Fibroblast of peridontal ligament (primary cell): ENCODE data around the gene C19orf67.
"Not testable (repeated sequence)": the region's sequence is repeated elsewhere in the genome, so short reads cannot be mapped to it uniquely, and the experiment has no call there.

Experiments used
- DNase-seq: peaks from one replicate; pipeline ENCODE4 v3.0.0-alpha.2; 2010; ENCODE audit errors: extremely low read depth

Gene C19orf67

DNA sequence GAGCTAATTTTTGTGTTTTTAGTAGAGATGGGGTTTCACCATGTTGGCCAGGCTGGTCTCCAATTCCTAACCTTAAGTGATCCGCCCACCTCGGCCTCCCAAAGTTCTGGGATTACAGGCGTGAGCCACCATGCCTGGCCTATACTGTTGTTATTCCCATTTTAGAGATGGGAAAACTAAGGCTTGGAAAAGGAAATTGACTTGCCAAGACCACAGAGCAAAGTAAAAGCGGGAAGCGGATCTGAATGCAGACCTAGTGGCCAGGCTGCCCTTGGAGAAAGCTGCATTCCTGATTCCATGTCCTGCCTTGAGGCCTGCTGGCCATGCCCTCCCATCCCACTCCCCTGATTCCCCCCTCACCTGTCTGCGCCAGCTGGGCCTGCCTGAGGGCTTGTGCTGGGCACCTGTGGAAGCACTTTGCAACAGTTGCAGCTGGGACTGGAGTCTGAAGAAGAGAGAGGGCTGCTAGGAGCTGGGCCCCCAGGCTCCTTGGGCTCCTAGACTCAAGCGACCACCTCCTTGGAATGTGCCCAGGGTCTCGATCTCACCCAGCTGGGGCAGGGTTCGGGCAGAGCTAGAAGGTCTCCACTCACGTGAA, 29.4 kb downstream of the C19orf67 start:
- DNase-seq, result no peak

DNA sequence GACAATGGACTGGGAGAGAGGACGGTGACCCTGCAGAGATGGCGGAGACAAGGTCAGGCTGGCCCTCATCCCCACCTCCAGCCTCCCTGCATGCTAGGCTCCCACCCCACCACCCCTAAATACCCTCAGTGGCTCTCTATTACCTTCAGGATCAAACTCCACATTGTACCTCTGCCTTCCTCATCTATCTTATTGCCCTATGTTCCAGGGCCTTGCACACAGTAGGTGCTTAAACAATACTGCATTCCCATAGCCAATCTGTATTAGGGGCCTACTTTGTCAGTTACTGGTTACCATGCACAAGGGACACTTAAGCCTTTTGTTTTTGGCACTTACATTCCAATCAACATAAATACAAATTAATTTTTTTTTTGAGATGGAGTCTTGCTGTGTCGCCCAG, 30.2 kb downstream of the C19orf67 start:
- DNase-seq, result no peak

DNA sequence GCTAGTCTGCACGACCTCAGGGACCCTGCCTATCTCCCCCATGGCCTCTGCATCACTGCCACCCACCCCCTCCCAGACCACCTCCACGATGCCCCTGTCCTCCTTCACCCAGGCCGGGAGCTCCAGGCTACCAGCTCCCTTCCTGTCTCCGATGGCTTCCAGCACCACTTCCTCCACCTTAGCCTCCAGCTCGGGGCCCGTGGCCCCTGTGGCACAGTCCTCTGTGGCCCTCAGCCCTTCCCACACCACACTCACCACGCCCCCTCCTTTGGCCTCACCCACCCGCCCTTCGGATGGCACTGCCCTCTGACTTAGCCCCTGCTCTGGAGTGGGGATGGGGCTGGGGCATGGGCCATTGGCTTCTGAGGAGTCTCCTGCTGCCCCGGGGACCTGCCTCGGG, 30.9 kb downstream of the C19orf67 start:
- DNase-seq, result no peak

DNA sequence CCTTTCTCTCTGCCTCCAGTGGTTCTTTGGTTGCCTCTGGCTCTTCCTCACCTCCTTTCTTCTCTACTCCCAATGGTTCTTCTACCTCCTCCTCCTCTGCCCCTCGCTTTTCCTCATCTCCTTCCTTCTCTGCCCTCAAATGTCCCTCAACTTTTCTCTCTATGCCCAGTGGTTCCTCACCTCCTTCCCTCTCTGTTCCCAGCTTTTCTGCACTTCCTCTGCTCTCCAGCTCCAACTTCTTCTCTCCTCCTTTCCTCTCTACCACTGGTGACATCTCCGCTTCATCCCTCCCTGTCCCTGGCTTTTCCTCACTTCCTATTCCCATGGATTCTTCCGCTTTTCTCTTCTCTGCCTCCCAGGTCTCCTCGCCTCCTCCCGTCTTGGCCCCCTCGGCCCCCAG, 31.5 kb downstream of the C19orf67 start:
- no peak for DNase-seq

DNA sequence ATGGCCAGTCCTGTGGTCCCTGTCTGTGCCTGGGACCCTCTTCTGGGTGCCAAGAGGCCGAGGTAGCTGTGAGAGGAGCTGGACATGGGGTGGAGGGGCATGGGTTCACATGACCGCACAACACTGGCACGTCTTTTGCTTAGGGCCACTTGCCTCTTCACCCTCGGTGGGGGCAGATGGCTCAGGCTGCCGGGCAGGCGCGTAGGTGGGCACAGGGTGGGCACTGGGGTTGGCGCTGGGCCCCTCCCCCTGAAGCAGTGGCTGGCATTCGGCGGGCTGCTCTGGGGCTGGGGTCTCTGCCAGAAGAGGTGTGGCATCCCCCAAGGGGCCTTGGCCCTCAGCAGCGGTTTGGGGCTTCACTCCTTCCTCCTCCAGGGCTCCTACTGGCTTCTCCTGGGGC, 32.1 kb downstream of the C19orf67 start:
- no peak for DNase-seq

DNA sequence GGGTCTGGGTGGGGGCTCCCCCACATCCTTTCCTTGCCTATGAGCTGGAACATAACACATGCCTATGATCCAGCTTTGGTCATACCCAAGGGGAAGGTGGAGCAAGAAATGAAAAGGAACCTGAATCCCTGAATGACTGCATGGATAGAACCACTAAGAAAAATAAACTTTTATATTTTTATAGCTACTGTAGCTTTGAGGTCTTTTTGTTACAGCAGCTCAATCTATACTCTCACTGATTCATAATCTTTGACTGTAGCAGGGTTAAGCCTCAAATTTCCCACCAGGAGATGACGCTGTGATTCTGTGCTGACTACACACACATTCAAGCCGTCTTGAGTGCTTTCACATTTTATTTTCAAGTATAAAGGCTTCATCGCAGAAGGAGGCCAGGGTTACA, 32.6 kb downstream of the C19orf67 start:
- DNase-seq, result no peak

DNA sequence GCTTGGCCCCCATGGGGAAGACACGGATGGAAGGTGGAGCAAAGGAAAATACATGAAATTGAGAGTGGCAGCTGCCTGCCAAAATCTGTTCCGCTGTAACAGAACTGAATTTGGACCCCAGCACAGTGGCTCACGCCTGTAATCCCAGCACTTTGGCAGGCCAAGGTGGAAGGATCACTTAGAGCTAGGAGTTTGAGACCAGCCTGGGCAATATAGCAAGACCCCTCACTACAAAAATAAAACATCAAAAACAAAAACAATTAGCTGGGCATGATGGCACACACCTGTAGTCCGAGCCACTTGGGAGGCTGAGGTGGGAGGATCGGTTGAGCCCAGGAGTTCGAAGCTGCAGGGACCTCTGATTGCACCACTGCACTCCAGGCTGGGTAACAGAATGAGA, 33.1 kb downstream of the C19orf67 start:
- DNase-seq, result no peak

DNA sequence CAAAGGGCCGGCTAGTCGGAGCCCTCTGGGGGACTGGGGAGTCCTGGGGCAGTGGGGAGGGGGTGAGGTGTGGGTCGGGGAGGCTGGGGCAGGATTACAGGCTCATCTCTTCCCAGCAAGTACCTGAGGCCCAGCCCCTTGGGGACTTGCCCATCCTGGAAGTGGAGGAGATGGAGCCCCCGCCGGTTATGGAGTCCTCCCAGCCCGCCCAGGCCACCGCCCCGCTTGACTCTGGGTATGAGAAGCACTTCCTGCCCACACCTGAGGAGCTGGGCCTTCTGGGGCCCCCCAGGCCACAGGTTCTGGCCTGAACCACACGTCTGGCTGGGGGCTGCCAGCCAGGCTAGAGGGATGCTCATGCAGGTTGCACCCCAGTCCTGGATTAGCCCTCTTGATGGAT, 33.6 kb downstream of the C19orf67 start:
- DNase-seq, result no peak

DNA sequence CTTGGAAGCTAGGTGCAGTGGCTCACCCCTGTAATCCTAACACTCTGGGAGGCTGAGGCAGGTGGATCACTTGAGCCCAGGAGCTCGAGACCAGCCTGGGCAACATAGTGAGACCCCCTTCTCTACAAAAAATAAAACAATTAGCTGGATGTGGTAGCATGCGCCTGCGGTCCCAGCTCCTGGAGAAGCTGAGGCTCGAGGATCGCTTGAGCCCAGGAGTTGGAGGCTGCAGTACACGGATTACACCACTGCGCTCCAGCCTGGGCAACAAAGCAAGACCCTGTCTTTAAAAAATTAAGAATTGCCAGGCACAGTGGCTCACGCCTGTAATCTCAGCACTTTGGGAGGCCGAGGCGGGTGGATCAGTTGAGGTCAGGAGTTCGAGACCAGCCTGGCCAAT, 34.6 kb downstream of the C19orf67 start:
- not testable (repeated sequence) for DNase-seq

DNA sequence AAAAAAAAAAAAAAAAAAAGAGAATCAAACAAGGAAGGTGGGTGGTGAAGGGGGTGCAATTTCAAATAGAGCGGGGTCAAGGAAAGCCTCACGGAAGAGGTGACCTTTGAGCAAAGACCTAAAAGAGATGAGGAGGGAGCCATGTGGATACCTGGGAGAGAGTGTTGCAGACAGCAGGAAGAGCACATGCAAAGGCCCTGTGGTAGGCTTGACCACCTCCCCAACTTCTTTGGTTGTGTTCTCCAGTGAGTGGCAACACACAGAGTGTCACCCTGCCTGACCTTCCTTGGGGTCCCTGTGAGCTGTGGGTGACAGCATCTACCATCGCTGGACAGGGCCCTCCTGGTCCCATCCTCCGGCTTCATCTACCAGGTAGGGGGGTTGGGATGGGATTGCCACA, 35.1 kb downstream of the C19orf67 start:
- no peak for DNase-seq

DNA sequence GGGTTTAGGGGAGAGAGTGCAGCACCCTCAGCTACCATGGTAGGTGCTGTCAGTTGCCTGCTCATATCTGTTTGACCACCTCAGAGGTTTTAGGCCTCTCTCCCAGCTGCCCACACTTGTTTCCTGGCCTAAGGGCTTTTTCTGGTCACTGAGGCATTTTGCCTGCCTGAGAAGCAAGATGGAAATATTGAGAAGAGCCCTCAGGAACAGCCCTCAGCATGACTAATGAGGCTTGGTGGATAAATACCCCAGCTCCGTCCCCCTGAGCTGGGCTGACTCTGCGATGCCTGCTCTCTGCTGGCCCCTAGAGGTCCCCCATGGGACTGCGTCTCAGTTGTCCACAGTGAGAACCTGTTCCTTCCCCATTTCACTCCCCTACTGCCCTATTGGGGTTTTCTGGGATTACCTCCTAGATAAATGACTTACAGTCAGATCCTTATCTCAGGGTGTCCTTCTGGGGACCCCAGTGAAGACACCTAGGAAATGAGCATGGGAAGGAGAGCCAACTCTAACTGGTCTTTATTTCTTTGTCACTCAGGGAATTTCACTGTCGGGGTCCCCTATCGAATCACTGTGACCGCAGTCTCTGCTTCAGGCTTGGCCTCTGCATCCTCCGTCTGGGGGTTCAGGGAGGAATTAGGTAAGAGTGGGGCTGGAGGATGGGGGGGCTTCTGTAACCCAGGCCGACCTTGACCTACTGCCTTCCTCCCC, 37.0 kb downstream of the C19orf67 start:
- no peak for DNase-seq

DNA sequence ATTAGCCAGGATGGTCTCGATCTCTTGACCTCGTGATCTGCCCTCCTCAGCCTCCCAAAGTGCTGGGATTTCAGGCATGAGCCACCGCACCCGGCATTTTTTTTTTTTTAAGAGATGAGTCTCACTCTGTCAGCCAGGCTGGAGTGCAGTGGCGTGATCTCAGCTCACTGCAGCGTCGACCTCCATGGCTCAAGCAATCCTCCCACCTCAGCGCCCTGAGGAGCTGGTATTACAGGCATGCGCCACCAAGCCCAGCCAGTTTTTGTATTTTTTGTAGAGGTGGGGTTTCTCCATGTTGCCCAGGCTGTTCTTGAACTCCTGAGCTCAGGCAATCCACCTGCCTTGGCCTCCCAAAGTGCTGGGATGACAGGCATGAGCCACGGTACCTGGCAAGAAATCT, 37.7 kb downstream of the C19orf67 start:
- not testable (repeated sequence) for DNase-seq

DNA sequence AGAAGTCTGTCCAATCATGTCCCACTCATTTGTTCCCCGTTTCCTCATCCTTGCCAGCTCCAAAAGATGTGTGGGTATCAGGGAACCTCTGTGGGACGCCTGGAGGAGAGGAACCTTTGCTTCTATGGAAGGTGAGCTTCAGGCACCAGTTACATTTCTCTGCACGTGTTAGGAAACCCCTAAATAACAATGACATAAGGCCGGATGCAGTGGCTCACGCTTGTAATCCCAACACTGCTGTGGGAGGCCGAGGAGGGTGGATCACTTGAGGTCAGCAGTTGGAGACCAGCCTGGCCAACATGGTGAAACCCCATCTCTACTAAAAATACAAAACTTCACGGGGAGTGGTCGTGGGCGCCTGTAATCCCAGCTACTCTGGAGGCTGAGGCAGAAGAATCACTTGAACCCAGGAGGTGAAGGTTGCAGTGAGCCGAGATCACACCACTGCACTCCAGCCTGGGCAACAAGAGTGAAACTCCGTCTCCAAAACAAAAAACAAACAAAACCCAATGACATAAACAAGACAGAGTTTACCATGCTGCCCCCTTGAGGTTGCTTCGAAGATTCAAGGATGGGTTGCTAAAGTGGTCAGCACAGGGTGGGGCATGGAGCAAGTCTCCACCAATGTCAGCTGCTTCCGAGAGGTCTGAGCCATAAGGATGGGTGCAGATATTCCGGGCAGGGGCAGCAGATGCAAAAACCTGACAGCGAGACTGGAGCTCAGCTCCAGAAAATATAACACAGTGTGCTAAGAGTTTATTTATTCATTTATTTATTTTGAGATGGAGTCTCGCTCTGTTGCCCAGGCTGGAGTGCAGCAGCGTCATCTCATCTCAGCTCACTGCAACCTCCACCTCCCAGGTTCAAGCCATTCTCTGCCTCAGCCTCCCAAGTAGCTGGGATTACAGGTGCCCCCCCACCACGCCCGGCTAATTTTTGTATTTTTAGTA, 42.6 kb downstream of the C19orf67 start:
- peak; percentile 76 for DNase-seq

DNA sequence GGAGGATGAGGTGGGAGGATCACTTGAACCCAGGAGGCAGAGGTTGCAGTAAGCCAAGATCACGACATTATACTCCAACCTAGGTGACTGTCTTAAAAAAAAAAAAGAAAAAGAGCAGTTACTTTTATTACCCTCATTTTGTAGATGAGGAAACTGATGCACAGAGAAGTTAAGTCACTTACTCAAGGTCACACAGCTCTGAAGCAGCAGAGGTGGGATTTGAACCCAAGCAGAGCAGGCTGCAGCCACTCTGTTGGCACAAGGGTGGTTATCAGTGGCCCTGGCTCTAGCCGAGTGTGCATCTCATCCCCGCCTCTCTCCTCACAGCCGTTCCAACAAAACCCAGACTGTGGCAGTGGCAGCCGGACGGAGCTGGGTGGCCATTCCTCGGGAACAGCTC, 46.4 kb downstream of the C19orf67 start:
- no peak for DNase-seq

DNA sequence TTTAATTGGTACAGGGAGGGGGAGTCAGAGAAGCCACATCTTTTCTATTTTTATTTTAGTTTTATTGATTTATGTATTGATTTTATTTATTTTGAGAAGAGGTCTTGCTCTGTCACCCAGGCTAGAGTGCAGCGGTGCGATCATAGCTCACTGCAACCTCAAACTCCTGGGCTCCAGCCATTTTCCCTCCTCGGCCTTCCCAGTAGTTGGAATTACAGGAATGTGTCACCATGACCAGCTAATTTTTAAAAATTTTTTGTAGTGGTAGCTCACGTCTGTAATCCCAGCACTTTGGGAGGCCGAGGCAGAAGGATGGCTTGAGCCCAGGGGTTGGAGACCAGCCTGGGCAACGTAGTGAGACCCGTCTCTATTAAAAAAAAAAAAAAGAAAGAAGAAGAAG, 49.9 kb downstream of the C19orf67 start:
- no peak for DNase-seq

DNA sequence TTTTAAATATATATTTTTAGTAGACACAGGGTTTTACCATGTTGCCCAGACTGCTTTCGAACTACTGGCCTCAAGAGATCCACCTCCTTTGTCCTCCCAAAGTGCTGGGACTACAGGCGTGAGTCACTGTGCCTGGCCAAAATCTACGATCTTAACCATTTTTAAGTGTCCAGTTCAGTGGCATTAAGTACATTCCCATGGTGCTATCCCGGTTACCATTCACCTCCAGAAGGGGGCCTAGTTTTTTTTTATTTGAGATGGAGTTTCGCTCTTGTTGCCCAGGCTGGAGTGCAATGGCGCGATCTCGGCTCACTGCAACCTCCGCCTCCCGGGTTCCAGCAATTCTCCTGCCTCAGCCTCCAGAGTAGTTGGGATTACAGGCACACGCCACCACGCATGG, 50.4 kb downstream of the C19orf67 start:
- DNase-seq, result not testable (repeated sequence)

DNA sequence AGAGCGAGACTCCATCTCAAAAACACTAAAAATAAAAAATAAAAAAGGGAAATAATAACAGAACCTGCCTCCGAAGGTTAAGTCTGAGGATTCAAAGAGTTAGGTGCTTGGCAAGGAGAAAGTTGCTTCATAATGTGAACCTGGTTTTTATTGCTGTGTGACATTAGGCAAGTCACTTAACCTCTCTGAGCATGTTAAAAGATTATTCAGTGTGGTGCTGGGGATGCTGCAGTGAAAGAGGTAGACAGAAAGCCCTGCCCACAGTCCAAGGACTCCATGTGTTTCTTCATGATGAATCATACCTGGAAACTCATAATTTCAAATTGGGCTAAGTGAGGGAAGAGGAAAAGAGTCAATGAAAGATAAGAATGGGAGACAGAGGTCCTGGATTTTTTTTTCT, 51.6 kb downstream of the C19orf67 start:
- DNase-seq, result no peak

DNA sequence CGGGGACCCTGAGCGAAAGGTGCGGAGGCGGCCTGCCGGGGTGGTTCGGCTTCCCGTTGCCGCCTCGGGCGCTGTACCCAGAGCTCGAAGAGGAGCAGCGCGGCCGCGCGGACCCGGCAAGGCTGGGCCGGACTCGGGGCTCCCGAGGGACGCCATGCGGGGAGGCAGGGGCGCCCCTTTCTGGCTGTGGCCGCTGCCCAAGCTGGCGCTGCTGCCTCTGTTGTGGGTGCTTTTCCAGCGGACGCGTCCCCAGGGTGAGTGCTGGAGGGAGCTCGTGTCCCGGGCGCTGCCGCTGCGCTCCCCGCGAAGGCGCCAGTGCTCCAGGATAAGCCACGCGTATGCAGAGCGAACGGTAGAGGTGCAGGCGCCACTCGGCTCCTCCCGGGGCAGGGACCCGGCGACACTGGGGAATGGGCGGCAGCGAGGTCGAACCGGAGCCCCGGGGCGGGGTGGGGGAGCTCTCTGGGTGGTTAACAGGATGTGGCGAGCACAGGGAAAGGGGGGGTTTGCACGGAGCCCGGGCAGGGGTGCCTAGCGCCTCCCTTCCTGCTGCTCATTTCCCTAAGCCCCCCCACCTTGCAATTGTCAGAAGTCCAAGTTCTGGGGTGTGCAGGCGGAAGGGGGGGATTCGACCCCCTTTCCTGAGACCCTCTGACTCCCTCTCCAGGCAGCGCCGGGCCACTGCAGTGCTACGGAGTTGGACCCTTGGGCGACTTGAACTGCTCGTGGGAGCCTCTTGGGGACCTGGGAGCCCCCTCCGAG, 53.7 kb downstream of the C19orf67 start, which contains the start of gene IL27RA:
Gene IL27RA (plus strand): TSS at position 44 of the 762 bp plus-strand sequence. CDS start 111 bp downstream, at position 155.
- no peak for DNase-seq
